ENCODE data around the gene TNIP3. TPM values are rescaled to one million over a fixed set of nuclear protein-coding genes. Genes with fewer than 3 reads are reported as not detected.
"Not testable (repeated sequence)": the region's sequence is repeated elsewhere in the genome, so short reads cannot be mapped to it uniquely, and the experiment has no call there.

The TNIP3 gene
- total RNA-seq, 1 experiment from 2014 or later = not detected

DNA sequence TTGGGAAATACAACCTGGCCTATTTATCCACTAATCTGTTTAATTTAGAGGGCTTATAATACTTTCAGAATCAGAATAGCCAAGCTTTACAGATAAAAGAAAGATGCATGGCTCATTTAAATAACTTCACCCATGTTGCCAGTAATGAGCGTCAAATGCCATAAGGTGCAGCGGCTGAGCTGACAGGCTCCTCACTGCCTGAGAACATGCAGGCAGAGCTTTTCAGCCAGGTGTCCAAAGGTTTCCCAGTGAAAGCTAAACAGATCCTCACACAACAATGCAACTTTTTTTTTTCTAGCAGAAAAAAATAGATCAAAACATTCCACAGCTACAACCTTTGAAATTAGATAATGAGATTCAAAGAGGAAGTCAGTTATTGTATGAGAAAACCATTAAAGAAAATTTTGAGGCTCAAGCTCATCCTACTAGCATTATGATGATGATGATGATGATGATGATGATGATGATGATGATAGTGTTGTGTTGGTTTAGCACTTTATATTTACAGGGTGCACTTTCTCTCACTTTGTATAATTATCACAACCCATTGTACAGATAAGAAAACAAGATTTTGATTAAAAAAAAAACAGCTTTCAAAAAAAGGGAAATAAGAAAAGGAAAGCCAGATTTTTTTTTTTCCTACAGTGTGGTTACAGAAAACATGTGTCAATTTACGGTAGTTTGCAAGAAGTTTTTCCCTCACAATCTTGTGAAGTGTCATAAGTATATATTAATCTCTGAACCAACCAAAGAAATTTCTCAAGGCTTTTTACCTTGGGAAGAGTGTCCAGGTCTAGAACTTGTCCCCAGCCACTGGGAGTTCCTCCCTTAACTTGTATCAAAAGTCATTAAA lies 12.2 kb upstream of the TNIP3 start:
- Histone ChIP-seq H3K4me3 (ENCODE audit: low read depth in 2 of 2, low read length in 2 of 2) (no peak overlapping the region), H3K4me1 (ENCODE audit: control insufficient read depth, insufficient read depth, low read length) (no peaks in the 10 kb centered on the region), H3K27me3 (ENCODE audit: control insufficient read depth, insufficient read depth, low read length) (no peaks in the 10 kb centered on the region), H3K27ac (ENCODE audit: low read length) (no peak overlapping the region), H3K36me3 (ENCODE audit: control insufficient read depth, insufficient read depth, low read length) (no peaks in the 10 kb centered on the region), H3K9me3 (ENCODE audit: control insufficient read depth, insufficient read depth, low read depth, low read length) (no peaks in the 10 kb centered on the region)
- intact Hi-C loops (cut with micrococcal nuclease; ENCODE audit: unreplicated experiment) = no loop called here
- BruUV-seq (replicated peaks) = no TSS peak
- in situ Hi-C loops (cut with HindIII; ENCODE audit: low pct_unique_long_range_greater_than_20kb, low sequenced_read_pairs) = no loop called here
- ChIA-PET CTCF (no interaction called here), POLR2A (no interaction called here)
- TF ChIP-seq TCF7L2 (IDR thresholded peaks at IDR 0.05; ENCODE audit: low read depth, low read length) (no peak), SIN3A (IDR thresholded peaks at IDR 0.05; ENCODE audit: borderline replicate concordance, insufficient read depth, low read depth, low read length) (no peak), POLR2AphosphoS5 (IDR thresholded peaks at IDR 0.05; ENCODE audit: low read depth, low read length) (no peak)
- TF ChIP-seq, protein P1, sequence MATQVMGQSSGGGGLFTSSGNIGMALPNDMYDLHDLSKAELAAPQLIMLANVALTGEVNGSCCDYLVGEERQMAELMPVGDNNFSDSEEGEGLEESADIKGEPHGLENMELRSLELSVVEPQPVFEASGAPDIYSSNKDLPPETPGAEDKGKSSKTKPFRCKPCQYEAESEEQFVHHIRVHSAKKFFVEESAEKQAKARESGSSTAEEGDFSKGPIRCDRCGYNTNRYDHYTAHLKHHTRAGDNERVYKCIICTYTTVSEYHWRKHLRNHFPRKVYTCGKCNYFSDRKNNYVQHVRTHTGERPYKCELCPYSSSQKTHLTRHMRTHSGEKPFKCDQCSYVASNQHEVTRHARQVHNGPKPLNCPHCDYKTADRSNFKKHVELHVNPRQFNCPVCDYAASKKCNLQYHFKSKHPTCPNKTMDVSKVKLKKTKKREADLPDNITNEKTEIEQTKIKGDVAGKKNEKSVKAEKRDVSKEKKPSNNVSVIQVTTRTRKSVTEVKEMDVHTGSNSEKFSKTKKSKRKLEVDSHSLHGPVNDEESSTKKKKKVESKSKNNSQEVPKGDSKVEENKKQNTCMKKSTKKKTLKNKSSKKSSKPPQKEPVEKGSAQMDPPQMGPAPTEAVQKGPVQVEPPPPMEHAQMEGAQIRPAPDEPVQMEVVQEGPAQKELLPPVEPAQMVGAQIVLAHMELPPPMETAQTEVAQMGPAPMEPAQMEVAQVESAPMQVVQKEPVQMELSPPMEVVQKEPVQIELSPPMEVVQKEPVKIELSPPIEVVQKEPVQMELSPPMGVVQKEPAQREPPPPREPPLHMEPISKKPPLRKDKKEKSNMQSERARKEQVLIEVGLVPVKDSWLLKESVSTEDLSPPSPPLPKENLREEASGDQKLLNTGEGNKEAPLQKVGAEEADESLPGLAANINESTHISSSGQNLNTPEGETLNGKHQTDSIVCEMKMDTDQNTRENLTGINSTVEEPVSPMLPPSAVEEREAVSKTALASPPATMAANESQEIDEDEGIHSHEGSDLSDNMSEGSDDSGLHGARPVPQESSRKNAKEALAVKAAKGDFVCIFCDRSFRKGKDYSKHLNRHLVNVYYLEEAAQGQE (IDR thresholded peaks at IDR 0.05; ENCODE audit: insufficient read depth in 1 of 2, low read depth in 2 of 2, low read length in 1 of 2) = no peak
- TF ChIP-seq, protein P2, sequence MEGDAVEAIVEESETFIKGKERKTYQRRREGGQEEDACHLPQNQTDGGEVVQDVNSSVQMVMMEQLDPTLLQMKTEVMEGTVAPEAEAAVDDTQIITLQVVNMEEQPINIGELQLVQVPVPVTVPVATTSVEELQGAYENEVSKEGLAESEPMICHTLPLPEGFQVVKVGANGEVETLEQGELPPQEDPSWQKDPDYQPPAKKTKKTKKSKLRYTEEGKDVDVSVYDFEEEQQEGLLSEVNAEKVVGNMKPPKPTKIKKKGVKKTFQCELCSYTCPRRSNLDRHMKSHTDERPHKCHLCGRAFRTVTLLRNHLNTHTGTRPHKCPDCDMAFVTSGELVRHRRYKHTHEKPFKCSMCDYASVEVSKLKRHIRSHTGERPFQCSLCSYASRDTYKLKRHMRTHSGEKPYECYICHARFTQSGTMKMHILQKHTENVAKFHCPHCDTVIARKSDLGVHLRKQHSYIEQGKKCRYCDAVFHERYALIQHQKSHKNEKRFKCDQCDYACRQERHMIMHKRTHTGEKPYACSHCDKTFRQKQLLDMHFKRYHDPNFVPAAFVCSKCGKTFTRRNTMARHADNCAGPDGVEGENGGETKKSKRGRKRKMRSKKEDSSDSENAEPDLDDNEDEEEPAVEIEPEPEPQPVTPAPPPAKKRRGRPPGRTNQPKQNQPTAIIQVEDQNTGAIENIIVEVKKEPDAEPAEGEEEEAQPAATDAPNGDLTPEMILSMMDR (IDR thresholded peaks at IDR 0.05) = no peak
- ATAC-seq = no peak
- DNase-seq (ENCODE audit: low read depth, low spot score) = no peak

DNA sequence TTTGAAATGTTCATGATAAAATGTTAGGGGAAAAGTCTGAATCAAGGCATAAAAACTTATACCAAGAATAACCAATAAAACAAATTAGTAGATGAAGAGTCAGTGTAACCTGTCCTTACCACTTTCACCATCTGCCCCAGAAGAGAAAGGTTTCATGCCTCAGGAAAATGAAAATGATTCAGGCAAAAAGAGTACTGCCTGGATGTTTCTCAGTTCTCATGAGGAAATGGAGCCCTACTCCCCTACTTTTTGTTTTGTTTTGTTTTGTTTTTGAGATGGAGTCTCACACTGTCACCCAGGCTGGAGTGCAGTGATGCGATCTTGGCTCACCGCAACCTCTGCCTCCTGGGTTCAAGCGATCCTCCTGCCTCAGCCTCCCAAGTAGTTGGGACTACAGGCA lies 7.4 kb upstream of the TNIP3 start:
- H3K36me3 ChIP-seq (ENCODE audit: control insufficient read depth, insufficient read depth, low read length); ATAC-seq; in situ Hi-C loops (cut with HindIII; ENCODE audit: low pct_unique_long_range_greater_than_20kb, low sequenced_read_pairs); H3K9me3 ChIP-seq (ENCODE audit: control insufficient read depth, insufficient read depth, low read depth, low read length); BruUV-seq (replicated peaks); CTCF ChIA-PET; intact Hi-C loops (cut with micrococcal nuclease; ENCODE audit: unreplicated experiment); H3K27me3 ChIP-seq (ENCODE audit: control insufficient read depth, insufficient read depth, low read length); POLR2A ChIA-PET; H3K4me3 ChIP-seq (ENCODE audit: low read depth in 2 of 2, low read length in 2 of 2); H3K4me1 ChIP-seq (ENCODE audit: control insufficient read depth, insufficient read depth, low read length); DNase-seq (ENCODE audit: low read depth, low spot score); H3K27ac ChIP-seq (ENCODE audit: low read length): not testable (repeated sequence)
